GM13977 (cell line): ENCODE measurements around the gene ZNF622.
A peak's percentile ranks its signal among the peaks of the same experiment; 100 is the strongest.
"Not testable (repeated sequence)": the region's sequence is repeated elsewhere in the genome, so short reads cannot be mapped to it uniquely, and the experiment has no call there.

Experiments used
- DNase-seq: peaks from one replicate; pipeline ENCODE4 v3.0.0; 2012; ENCODE audit warnings: low spot score
- CTCF ChIP-seq: IDR thresholded peaks from 2 replicates; pipeline ENCODE4 v1.5.1; 2012; ENCODE audit warnings: mild to moderate bottlenecking, control low read depth; ENCODE audit not compliant: insufficient read depth; ENCODE audit errors: extremely low read depth, missing control alignments
- in situ Hi-C: fragments of 300-500 bp; cut with MboI; formaldehyde crosslinking; loops from one replicate; pipeline ENCODE4 v1.12.0; 2022; ENCODE audit warnings: low sequenced_read_pairs, low pct_unique_long_range_greater_than_20kb, mixed read lengths, inconsistent platforms; ENCODE audit not compliant: unreplicated experiment

The ZNF622 gene

GRCh38 chr5:16480821-16481538 lies 15.4 kb upstream of the ZNF622 start:
- no peak for DNase-seq
- no peak for TF ChIP-seq CTCF
- in situ Hi-C loops, result no loop called here

- no peak for TF ChIP-seq CTCF
- in situ Hi-C loops, result no loop called here
- DNase-seq, result no peak
Measured at GRCh38 chr5:16480144-16480543, 14.5 kb upstream of the ZNF622 start.

- in situ Hi-C loops, result no loop called here
- no peak for DNase-seq
- TF ChIP-seq CTCF, result no peak
Measured at GRCh38 chr5:16477541-16477940, 11.9 kb upstream of the ZNF622 start.

- in situ Hi-C loops, DNase-seq: not testable (repeated sequence)
Measured at GRCh38 chr5:16476417-16476816, 10.8 kb upstream of the ZNF622 start.

- no peak for TF ChIP-seq CTCF
- no peak for DNase-seq
- in situ Hi-C loops, result loop anchor here (25.0 kb wide), 1 partner anchor 309 kb away; no protein-coding TSS in a partner anchor
Measured at GRCh38 chr5:16471387-16471786, 5.8 kb upstream of the ZNF622 start.

GRCh38 chr5:16467363-16468219 lies 2.0 kb upstream of the ZNF622 start:
- in situ Hi-C loops, result loop anchor here (25.0 kb wide), 1 partner anchor 305 kb away; no protein-coding TSS in a partner anchor
- TF ChIP-seq CTCF, result no peak
- peak; percentile 60 for DNase-seq
